Ectodermal cell (in vitro differentiated cells): ENCODE measurements around the gene PAXX.

Experiments
- H3K27ac ChIP-seq: 2 replicates; pipeline ENCODE4 v1.7.0; 2013; ENCODE audit warnings: mild to moderate bottlenecking, low read depth, low read length; ENCODE audit not compliant: insufficient read depth, poor library complexity, severe bottlenecking
- H3K27me3 ChIP-seq: 2 replicates; pipeline ENCODE4 v1.7.0; 2013; ENCODE audit warnings: mild to moderate bottlenecking, low read length; ENCODE audit not compliant: insufficient read depth, control insufficient read depth, poor library complexity, severe bottlenecking
- H3K36me3 ChIP-seq: one replicate; pipeline ENCODE4 v1.7.0; 2013; ENCODE audit warnings: low read length; ENCODE audit not compliant: control insufficient read depth, insufficient read depth
- H3K4me1 ChIP-seq: one replicate; pipeline ENCODE4 v1.7.0; 2013; ENCODE audit warnings: low read length; ENCODE audit not compliant: control insufficient read depth, insufficient read depth
- H3K4me3 ChIP-seq: 2 replicates; pipeline ENCODE4 v1.7.0; 2013; ENCODE audit warnings: low read depth, low read length, control low read depth; ENCODE audit not compliant: insufficient read depth
- H3K9me3 ChIP-seq: 2 replicates; pipeline ENCODE4 v1.7.0; 2013; ENCODE audit warnings: mild to moderate bottlenecking, low read length, moderate library complexity; ENCODE audit not compliant: control insufficient read depth
- WGBS, 2 experiments: methylation state at CpG; one replicate each; pipeline ENCODE4 v1.1.7; 2013; ENCODE audit warnings: missing lambda C conversion rate in 2 of 2; 5-methylcytosine and 5-hydroxymethylcytosine counted together

PAXX gene

DNA sequence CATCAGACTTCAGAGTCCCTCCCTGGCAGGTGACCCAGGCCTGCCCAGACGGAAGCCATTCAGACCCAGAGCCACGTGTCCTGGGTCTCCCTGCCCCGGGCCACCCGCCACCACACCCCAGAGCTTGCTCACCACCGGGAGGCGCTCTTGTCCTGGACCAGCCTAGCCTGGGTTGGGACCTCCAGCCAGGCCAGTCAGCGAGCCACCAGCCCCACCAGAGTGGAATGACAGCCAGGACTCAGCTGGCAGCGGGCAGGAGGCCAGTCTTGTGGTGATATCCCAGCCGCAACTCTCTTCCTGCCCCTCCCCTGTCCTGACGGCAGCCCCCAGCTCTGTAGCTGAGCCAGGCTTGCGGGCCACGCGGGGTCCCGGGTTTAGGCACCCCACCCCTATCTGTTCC lies 16.6 kb upstream of the PAXX start:
- WGBS, 2 experiments: 84 to 86% methylated on average over 14 of the region's 14 CpGs
- peaks cover 3% of the 10 kb centered on the region for H3K4me1 ChIP-seq
- H3K9me3 ChIP-seq: no peaks in the 10 kb centered on the region
- no peaks in the 10 kb centered on the region for H3K36me3 ChIP-seq
- no peak overlapping the region for H3K27ac ChIP-seq
- H3K4me3 ChIP-seq: no peak overlapping the region
- peaks cover 14% of the 10 kb centered on the region for H3K27me3 ChIP-seq

DNA sequence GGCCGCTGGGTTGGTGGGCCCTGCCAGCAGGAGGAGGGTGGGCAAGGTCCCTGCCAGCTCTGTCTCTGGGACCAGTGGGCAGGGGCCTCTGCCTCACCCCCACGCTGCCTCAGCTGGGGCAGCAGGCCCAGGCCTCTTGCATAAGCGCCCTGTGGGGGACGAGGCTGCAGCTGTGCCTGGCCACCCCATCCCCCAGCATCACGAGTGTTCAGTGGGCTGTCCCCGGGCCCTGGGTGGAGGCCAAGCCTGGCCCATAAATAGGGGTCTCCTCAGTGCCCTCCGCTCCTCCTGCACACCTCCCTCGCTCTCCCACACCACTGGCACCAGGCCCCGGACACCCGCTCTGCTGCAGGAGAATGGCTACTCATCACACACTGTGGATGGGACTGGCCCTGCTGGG lies 15.0 kb upstream of the PAXX start, which contains the start of gene PTGDS:
TSS of gene PTGDS (plus strand) at position 282 of the 400 bp plus-strand sequence. CDS start at position 357, 75 bp downstream.
- Histone ChIP-seq H3K27ac (no peak within 1 kb of the TSS), H3K4me1 (peaks cover 3% of the 10 kb centered on the region), H3K27me3 (peaks cover 14% of the 10 kb centered on the region), H3K36me3 (no peaks in the 10 kb centered on the region), H3K4me3 (peak within 1 kb of the TSS; percentile 36), H3K9me3 (no peaks in the 10 kb centered on the region)
- WGBS, 2 experiments: 80 to 81% methylated on average over 10 of the region's 10 CpGs

DNA sequence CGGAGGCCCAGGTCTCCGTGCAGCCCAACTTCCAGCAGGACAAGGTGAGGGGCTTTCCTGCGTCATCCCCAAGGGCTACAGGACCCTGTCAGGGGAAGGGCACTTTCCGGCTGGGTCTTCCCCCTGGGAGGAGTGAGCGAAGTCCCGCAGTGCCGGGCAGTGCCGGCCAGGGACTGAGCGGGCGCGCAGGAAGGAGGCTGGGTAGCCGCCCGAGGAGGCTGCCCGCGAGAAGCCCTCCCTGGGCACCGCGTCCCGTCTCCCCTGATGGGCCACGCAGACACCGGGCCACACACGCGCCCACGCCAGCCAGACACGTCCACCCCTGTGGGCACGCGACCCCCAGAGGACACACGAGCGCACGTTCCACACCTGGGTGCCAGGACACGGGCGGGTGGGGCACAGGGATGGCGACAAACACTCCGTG lies 14.6 kb upstream of the PAXX start:
- Histone ChIP-seq H3K4me1 (peaks cover 3% of the 10 kb centered on the region), H3K4me3 (peak overlapping the region; percentile 36), H3K27me3 (peaks cover 14% of the 10 kb centered on the region), H3K36me3 (no peaks in the 10 kb centered on the region), H3K9me3 (no peaks in the 10 kb centered on the region), H3K27ac (no peak overlapping the region)
- WGBS, 2 experiments: 7 to 8% methylated on average over 33 of the region's 33 CpGs

DNA sequence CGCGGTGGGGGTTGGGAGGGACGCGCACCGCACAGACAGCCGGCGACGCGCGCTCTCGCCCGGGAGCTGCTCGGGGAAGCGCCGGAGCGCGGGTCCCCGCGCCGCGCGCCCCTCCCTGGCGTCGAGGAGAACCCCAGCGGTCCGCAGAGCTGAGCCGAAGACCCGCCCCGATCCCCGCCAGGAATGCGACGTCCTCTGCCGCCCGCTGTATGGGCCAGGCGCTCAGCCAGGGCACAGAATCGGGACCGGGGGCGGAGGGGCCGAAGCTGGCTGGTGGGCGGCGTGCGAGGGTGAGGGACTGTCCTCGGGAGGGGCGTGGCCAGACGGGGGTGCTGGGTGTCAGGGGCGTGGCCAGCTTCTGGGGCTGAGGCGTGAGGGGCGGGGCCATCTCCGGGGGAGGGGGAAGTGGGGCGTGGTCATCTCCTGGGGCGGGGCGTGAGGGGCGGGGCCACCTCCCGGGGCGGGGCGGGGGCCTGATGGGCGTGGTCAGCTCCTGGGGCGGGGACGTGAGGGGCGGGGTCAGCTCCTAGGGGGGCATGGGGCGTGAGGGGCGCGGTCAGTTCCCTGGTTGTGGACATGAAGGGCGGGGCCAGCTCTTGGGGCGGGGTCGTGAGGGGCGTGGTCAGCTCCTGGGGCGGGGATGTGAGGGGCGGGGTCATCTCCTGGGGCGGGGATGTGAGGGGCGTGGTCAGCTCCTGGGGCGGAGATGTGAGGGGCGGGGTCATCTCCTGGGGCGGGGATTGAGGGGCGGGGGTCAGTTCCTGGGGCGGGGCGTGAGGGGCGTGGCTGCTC lies 14.0 kb upstream of the PAXX start:
- Histone ChIP-seq H3K4me3 (peak overlapping the region; percentile 36), H3K9me3 (no peaks in the 10 kb centered on the region), H3K4me1 (peaks cover 3% of the 10 kb centered on the region), H3K27ac (no peak overlapping the region), H3K27me3 (peaks cover 14% of the 10 kb centered on the region), H3K36me3 (no peaks in the 10 kb centered on the region)
- WGBS, 2 experiments: 2% methylated on average over 73 to 78 of the region's 78 CpGs

DNA sequence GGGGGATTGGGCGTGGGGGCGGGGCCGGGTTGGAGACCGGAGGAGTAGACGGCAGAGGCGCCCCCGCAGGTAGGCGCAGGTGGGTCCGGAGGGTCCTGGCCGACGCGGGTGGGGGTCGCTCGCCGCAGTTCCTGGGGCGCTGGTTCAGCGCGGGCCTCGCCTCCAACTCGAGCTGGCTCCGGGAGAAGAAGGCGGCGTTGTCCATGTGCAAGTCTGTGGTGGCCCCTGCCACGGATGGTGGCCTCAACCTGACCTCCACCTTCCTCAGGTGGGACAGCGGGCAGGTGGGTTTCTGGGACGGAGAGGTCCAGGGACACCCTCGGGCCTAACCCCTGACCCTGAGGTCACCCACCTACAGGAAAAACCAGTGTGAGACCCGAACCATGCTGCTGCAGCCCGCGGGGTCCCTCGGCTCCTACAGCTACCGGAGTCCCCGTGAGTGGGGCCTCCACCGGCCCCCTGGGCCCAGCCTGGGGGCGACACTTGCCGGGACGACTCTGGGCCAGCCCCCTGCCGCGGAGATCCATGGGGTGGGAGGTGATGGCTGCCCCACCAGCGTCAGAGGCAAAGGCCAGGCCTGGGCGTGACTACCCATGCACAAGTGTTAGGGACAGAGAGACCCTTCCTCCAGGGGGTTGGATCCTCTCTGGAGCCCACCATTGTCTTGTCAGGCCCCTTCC lies 13.2 kb upstream of the PAXX start:
- WGBS, 2 experiments: 65 to 66% methylated on average over 41 of the region's 41 CpGs
- peaks cover 3% of the 10 kb centered on the region for H3K4me1 ChIP-seq
- H3K27me3 ChIP-seq: peaks cover 17% of the 10 kb centered on the region
- H3K27ac ChIP-seq: no peak overlapping the region
- H3K4me3 ChIP-seq: no peak overlapping the region
- H3K9me3 ChIP-seq: no peaks in the 10 kb centered on the region
- no peaks in the 10 kb centered on the region for H3K36me3 ChIP-seq

DNA sequence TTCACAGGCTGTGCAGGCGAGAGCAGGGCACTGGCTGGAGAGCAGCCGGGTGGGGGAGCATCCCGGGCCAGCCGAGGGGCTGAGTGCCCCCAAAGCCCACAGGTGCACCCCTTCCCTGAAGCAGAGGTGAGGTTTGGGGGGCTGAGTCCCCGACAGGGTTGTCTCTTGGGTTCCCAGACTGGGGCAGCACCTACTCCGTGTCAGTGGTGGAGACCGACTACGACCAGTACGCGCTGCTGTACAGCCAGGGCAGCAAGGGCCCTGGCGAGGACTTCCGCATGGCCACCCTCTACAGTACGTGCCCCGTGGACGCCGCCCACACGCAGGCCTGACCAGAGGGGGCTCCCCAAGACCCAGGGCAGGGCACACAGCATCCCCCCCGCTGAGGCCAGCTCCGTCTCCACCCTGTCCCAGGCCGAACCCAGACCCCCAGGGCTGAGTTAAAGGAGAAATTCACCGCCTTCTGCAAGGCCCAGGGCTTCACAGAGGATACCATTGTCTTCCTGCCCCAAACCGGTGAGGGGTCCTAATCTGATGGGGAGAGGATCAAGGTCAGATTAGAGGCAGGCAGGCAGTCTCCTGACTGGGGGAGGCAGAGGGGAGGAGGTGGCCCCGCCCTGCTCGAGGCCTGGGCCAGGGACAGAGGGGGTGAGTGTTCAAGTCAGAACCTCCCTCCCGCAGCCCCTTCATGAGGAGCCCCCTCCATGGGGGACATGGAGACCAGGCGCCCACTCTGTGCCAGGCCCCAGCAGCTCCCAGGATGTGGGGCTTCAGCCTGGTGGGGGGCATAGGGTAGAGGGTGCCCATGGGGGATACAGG lies 12.2 kb upstream of the PAXX start:
- Histone ChIP-seq H3K27me3 (peaks cover 22% of the 10 kb centered on the region), H3K4me1 (peaks cover 3% of the 10 kb centered on the region), H3K9me3 (no peaks in the 10 kb centered on the region), H3K27ac (no peak overlapping the region), H3K36me3 (no peaks in the 10 kb centered on the region), H3K4me3 (no peak overlapping the region)
- WGBS, 2 experiments: 85 to 86% methylated on average over 26 of the region's 26 CpGs

DNA sequence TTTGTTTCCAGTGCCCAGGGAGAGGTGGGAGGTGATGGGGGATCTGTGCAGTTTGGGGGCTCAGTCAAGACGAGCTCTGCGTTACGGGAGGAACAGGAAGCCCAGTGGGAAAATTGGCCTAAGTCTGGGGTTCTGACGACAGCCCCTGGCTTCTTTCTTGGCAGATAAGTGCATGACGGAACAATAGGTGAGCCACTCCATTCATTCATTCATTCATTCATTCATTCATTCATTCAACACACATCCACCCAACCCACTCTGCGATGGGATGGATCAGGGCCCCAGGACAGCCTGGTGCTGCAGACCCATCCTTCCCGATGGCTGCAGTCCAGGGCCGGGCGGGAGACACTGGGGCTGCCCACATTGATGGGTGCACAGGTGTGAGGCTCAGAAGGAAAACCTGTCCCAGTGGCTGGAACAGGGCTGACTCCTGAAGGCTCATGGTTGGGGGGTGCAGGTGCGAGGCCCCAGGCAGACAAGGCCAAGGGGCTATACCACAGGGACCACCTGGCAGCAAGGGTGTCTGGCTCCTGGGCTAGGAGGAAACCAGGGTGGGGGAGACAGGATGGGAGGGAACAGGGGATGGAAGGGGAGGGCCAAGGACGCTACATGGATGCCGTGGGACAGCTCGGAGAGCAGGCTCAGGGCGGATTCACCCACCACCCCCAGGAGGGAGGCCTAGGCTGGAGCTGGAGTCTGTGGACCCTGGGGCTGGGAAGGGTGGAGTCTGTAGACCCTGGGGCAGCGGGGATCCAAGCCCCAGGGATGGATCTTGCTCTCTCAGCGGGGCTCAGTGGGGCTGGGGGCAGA lies 11.3 kb upstream of the PAXX start:
- Histone ChIP-seq H3K27me3 (peaks cover 31% of the 10 kb centered on the region), H3K9me3 (no peaks in the 10 kb centered on the region), H3K36me3 (no peaks in the 10 kb centered on the region), H3K4me3 (no peak overlapping the region), H3K4me1 (peaks cover 3% of the 10 kb centered on the region), H3K27ac (no peak overlapping the region)
- 93 to 94% methylated on average over 16 of the region's 16 CpGs for WGBS, 2 experiments

DNA sequence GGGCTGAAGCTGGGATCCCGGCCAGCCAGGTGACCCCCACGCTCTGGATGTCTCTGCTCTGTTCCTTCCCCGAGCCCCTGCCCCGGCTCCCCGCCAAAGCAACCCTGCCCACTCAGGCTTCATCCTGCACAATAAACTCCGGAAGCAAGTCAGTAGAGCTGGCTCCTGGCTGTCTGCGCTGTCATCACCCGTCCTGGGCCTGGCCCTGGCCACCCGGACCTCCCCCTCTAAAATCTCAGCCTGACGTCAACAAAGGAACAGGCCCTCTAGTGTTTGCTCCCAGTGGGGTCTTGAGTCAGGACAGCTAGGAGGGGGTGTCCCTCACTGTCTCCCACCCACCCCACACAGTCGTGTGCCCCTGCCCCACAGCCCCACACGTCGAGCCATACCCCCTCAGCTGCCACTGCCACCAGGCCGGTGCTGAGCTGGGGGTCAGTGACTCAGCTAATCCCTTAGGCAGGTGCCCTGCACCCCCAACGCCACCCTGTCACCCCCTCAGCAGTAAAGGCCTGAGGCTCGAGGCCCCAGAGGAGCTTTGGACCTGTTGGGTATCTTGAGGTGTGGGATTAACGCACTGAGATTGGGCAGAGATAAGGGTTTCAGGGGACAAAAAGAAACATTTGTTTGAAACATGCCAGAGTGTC lies 10.5 kb upstream of the PAXX start:
- WGBS, 2 experiments: 86 to 87% methylated on average over 17 of the region's 17 CpGs
- Histone ChIP-seq H3K27ac (no peak overlapping the region), H3K4me3 (no peak overlapping the region), H3K27me3 (peaks cover 37% of the 10 kb centered on the region), H3K9me3 (no peaks in the 10 kb centered on the region), H3K36me3 (no peaks in the 10 kb centered on the region), H3K4me1 (peaks cover 3% of the 10 kb centered on the region)
